Measurements from ENCODE around the gene SOS1.

DNA sequence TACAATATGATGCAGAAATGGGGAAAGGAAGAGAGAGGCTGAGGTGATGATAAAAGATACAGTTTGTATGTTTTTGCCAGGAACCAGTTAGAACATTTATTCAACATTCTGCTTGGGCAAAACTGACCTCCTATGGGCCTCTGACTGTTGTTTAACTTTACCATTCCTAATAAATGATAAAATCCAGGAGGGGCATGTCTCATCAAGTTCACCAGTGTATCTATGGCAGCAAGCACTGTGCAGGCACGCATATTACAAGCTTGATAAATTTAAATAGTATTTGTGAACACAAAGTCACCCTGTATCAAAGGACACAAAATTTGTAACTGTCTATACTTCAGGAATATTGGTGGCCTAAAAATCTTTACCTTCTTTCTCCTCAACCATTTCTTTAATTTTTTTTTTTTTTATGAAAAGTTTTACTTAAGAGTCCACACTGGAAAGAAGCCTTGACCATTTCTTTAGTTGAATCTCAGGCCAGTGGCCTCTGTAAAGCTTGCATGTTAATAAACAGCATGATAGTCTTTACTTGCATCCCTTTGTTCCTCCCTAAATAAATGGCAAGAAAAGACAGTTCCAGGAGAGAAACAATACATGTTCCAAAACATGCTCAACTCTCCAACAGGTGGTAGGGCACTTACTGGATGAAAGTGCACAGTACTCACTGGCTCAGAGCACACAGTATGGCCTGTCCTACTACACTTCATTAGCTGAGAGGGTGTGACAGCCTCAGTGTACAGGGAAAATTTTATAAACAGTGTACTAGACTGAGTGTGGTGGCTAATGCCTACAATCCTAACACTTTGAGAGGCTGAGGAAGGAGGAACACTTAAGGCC, 52.3 kb downstream of the SOS1 start:
- no peak for TF ChIP-seq POLR2A (IDR thresholded peaks at IDR 0.05; ENCODE audit: low read depth, low read length)
- no peak for TF ChIP-seq POLR2AphosphoS5 (IDR thresholded peaks at IDR 0.05; ENCODE audit: low read depth, low read length)

Data from GM12892 (cell line).